GM21723 (cell line): ENCODE results near the gene CCNO.

ENCODE experiments used
- ATAC-seq: cut with Tn5 transposase; IDR thresholded peaks from one replicate; pipeline ENCODE4 v1.9.1; 2021; ENCODE audit warnings: mild to moderate bottlenecking, moderate library complexity; ENCODE audit not compliant: unreplicated experiment

The CCNO gene, protein sequence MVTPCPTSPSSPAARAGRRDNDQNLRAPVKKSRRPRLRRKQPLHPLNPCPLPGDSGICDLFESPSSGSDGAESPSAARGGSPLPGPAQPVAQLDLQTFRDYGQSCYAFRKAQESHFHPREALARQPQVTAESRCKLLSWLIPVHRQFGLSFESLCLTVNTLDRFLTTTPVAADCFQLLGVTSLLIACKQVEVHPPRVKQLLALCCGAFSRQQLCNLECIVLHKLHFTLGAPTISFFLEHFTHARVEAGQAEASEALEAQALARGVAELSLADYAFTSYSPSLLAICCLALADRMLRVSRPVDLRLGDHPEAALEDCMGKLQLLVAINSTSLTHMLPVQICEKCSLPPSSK

GRCh38 chr5:55232985-55233928 is at the start of gene CCNO:
CCNO (minus strand) TSS chr5:55233608; CDS start chr5:55233523, 85 bp downstream.
- peak; percentile 56 for ATAC-seq

GRCh38 chr5:55278778-55279177 is 45.4 kb upstream of the CCNO start:
- no peak for ATAC-seq

GRCh38 chr5:55276771-55277170 is 43.4 kb upstream of the CCNO start:
- ATAC-seq = no peak

GRCh38 chr5:55258339-55258738 is 24.9 kb upstream of the CCNO start:
- ATAC-seq = no peak

DNA sequence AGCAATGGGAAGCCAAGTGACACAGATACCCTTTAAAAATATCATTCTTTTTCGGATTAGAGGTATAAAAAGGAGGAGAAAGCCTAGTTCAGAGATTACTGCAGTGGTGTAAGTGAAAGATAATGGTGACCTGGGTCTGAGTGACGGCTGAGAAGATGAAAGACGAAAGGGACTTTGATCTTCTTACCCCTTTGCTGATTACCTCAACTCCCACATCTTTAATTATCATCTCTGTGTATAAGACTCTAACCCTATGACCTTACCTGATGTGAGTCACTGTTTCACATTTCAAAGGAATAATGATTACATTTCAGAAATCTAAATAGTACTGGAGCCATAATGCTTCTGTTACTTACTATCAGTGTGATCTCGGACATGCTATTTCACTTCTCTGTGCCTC is 21.4 kb upstream of the CCNO start:
- no peak for ATAC-seq

- ATAC-seq = no peak
Measured at GRCh38 chr5:55250064-55250463, 16.7 kb upstream of the CCNO start.

DNA sequence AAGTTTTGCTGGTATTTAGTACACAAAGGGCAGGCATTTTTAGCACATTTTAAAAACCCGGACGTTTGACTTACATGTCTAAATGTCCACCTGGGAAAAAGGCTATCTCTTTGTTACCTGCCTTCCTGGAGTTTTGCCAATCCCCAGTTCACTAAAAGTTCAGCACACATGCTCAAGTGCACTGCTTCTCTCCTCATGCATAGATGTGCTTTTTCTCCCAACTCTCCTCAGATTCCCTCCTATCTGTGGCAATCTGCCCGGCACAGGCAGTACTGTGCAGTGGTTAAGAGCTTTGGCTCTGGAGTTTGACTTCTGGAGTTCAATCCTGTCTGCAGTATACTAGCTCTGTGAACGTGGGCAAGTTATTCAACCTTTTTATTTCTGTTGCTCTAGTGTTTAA is 8.3 kb upstream of the CCNO start:
- no peak for ATAC-seq

DNA sequence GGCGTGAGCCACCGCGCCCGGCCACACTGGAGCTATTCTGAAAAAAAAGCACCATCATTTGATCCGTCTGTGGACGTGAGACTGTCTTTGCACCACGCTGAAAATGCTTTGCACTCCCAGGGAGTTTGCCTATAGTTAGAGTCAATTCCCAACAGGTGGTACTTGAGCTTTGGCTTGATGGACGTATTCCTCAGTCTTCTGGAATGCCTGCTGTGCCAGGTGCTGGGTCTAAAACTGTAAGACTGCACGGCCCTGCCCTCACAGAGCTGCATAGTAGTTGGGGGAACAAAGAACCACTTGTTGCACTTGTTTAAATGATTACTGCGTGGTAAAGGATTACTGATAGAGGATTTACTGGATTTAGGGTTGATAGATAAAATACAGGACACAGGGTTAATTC is 3.4 kb upstream of the CCNO start:
- no peak for ATAC-seq

- ATAC-seq = no peak
Measured at GRCh38 chr5:55234121-55234700, 803 bp upstream of the CCNO start.

DNA sequence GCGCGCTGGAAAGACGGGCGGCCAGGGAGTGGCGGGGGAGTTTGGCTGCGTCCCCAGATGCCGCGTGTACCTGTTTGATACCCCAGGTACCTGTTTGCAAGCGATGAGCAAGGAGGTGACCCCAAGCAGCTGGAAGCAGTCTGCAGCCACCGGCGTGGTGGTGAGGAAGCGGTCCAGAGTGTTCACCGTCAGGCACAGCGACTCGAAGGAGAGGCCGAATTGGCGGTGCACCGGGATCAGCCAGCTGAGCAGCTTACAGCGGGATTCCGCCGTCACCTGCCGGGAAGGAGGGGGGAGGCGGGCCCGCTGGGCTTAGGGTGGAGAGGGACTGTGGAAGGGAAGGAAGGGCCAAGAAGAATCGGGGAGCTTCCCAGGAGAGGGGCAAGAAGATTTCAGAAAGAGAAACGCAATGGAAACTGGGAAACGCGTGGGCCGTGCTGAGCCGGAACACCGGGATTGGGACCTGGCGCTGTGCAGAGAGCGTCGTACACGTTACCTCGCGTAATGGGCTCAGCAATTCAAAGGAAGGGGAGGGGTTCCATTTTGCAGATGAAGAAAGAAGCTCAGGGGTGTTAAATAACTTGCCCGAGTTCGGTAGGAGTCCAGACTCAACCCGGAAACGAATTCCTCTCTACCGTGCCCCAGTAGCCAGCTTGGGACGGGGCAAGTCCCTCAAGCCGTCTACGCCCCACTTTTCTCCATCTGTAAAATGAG is 980 bp downstream of the CCNO start:
- peak; percentile 22 for ATAC-seq

GRCh38 chr5:55231919-55232270 is 1.5 kb downstream of the CCNO start:
- ATAC-seq = no peak

GRCh38 chr5:55231029-55231918 is 2.1 kb downstream of the CCNO start:
- ATAC-seq = no peak

DNA sequence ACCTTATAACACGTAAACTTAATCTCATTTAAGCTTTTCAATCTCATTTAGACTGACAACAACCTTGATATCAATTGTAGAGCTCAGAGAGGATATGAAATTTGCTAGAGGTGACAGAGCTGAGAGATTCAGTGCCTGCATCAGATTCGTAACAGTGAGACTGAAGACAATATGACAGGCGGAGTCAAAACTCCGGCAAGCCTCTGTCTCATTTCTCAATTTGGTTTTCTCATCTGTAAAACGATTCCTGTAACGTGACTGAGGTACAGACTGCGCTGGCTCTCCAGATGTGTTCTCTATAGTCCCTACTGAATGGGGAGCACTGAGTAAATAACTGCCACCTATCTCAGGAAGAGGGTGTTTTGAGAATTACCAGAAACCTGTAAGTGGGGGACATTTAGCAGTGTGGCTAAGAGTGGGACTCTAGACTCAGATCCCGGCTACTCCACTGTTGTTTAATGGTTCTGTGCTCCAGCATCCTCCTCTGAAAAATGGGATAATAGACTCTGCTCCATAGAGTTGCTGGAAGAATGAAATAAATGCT is 3.2 kb downstream of the CCNO start:
- no peak for ATAC-seq

GRCh38 chr5:55227664-55228430 is 5.6 kb downstream of the CCNO start:
- ATAC-seq = no peak

- ATAC-seq = peak; percentile 54
Measured at GRCh38 chr5:55226934-55227663, 6.3 kb downstream of the CCNO start, which contains the start of gene MCIDAS. MCIDAS (minus strand) TSS chr5:55227315; CDS start chr5:55227138, 177 bp downstream.

- peak; percentile 65 for ATAC-seq
Measured at GRCh38 chr5:55226027-55226933, 7.1 kb downstream of the CCNO start.

DNA sequence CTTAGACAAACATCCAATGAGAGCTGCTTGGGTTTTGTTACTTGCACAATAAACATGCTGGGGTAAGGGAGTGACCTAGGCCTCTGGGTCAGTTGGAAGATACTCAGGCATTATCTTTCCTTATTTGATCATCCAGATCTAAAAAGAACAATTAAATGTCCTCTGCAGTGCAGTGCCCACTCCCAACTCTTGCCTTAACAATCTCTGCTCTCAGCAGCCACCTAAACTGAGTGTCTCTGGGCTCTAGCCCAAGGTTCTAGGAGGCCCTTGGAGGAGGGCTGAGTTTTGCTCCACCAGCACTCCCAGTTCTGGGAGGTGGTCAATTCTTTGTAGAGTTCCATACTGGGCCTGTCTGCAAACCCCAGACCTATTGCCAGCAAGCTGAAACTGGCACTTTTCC is 8.1 kb downstream of the CCNO start:
- ATAC-seq = no peak
